CD8-positive, alpha-beta memory T cell (primary cell): ENCODE measurements around the gene CD82. TPM values are rescaled to one million over a fixed set of nuclear protein-coding genes. Genes with fewer than 3 reads are reported as not detected.

Experiments used
- CTCF ChIA-PET: fragments of 350-600 bp; sonication (Branson Sonifier 250); formaldehyde crosslinking; loops from one replicate; lab custom pipeline; 2021; ENCODE audit warnings: antibody characterized with exemption; lab: Charles Lee
- POLR2A ChIA-PET: fragments of 350-600 bp; sonication (Branson Sonifier 250); formaldehyde crosslinking; loops from one replicate; lab custom pipeline; 2021; ENCODE audit warnings: antibody characterized with exemption; lab: Charles Lee
- DNase-seq, 5 donors: peaks; one replicate each; pipeline versions ENCODE4 v3.0.0 to v3.0.0-alpha.2; 2020 to 2022; ENCODE audit warnings: mixed read lengths in 1 of 5
- H3K27ac ChIP-seq: one replicate; pipeline ENCODE4 v1.7.0; 2013; ENCODE audit warnings: low read depth, mild to moderate bottlenecking, low read length, moderate library complexity
- H3K27me3 ChIP-seq: 2 replicates; pipeline ENCODE4 v1.7.0; 2013; ENCODE audit warnings: low read length, mild to moderate bottlenecking; ENCODE audit not compliant: insufficient read depth, poor library complexity, severe bottlenecking
- H3K36me3 ChIP-seq: 2 replicates; pipeline ENCODE4 v1.7.0; 2013; ENCODE audit warnings: mild to moderate bottlenecking, low read length, moderate library complexity; ENCODE audit not compliant: insufficient read depth
- H3K4me1 ChIP-seq: 2 replicates; pipeline ENCODE4 v1.7.0; 2013; ENCODE audit warnings: mild to moderate bottlenecking, low read length, moderate library complexity; ENCODE audit not compliant: insufficient read depth
- H3K4me3 ChIP-seq: 2 replicates; pipeline ENCODE4 v1.7.0; 2013; ENCODE audit warnings: mild to moderate bottlenecking, low read length
- H3K9me3 ChIP-seq: 2 replicates; pipeline ENCODE4 v1.7.0; 2013; ENCODE audit warnings: mild to moderate bottlenecking, low read length
- H3K27ac Mint-ChIP-seq, 8 donors: one replicate each; pipeline ENCODE4 v1.8.0; 2020 to 2021; ENCODE audit warnings: mixed read lengths in 8 of 8, mild to moderate bottlenecking in 6 of 8, inconsistent platforms in 3 of 8, moderate library complexity in 3 of 8
- H3K27me3 Mint-ChIP-seq, 2 donors: one replicate each; pipeline ENCODE4 v1.8.0; 2020 to 2021; ENCODE audit warnings: mixed read lengths in 2 of 2, mild to moderate bottlenecking in 1 of 2, moderate library complexity in 1 of 2
- H3K36me3 Mint-ChIP-seq, 3 donors: one replicate each; pipeline ENCODE4 v1.8.0; 2020 to 2021; ENCODE audit warnings: mixed read lengths in 3 of 3, inconsistent platforms in 1 of 3, mild to moderate bottlenecking in 1 of 3
- H3K4me1 Mint-ChIP-seq, 3 donors: one replicate each; pipeline ENCODE4 v1.8.0; 2020 to 2021; ENCODE audit warnings: mixed read lengths in 3 of 3, inconsistent platforms in 1 of 3, mild to moderate bottlenecking in 1 of 3
- H3K4me3 Mint-ChIP-seq, 7 donors: one replicate each; pipeline ENCODE4 v1.8.0; 2020 to 2021; ENCODE audit warnings: mixed read lengths in 7 of 7, mild to moderate bottlenecking in 6 of 7, moderate library complexity in 4 of 7, inconsistent platforms in 2 of 7
- H3K9me3 Mint-ChIP-seq, 5 donors: one replicate each; pipeline ENCODE4 v1.8.0; 2020 to 2022; ENCODE audit warnings: mixed read lengths in 5 of 5, mild to moderate bottlenecking in 3 of 5, moderate library complexity in 2 of 5, inconsistent platforms in 1 of 5
- polyA plus RNA-seq: library from polyadenylated mRNA; unstranded; fragments of 300-500 nt; fragmentation: Illumina TruSeq; gene quantifications from one replicate; pipeline ENCODE4 v1.2.3, GENCODE V29; 2021
- total RNA-seq, 2 experiments: library from RNA; stranded (reverse); gene quantifications; one replicate each; pipeline ENCODE4 v1.2.3, GENCODE V29; 2021

The CD82 gene
- total and polyA plus RNA-seq, 3 experiments from 2014 or later, result 131 to 388 (median 356) TPM

DNA sequence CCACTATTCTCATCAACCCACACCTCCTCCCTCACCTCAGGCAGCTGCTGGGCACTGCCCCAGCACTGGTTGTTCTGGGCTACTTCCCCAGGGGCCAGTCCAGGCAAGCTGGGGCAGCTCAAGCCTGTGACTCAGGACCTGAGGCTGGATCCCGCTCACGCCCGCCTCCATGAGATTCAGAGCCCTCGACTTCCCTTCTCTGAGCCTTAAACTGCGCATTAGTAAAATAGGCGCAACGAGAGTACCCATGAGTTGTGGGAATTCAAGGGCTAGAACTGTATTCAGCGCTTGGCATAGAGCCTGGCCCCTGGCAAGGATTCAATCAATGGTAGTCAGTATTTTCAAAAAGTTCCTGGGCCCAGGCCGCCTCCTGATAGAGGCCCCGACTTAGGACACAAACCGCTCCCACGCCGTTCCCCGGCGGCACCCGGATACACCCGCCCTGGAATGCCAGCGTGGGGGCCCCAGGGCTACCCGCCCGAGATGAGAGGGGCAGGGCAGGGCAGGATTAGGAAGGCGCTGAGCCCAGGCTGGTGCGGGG, 723 bp upstream of the CD82 start:
- H3K36me3 Mint-ChIP-seq, result peaks cover 0 to 2% (median 0%) of the 10 kb centered on the region in 3 donors
- ChIA-PET CTCF (interaction anchor here (0.8 to 23.5 kb wide), 8 partner anchors 8 to 775 kb away, joined by 3 to 532 read pairs (median 4); no protein-coding TSS in a partner anchor), POLR2A (interaction anchor here (0.6 to 1.5 kb wide), 2 partner anchors 47 to 114 kb away, joined by 5 to 13 read pairs; no protein-coding TSS in a partner anchor)
- H3K4me1 Mint-ChIP-seq, result peaks cover 44 to 58% (median 51%) of the 10 kb centered on the region in 3 donors
- no peaks in the 10 kb centered on the region for H3K9me3 ChIP-seq
- no peaks in the 10 kb centered on the region for H3K36me3 ChIP-seq
- H3K9me3 Mint-ChIP-seq, result no peaks in the 10 kb centered on the region
- H3K27ac Mint-ChIP-seq, result peak overlapping the region; percentile 73 to 96 (median 89)
- H3K4me3 ChIP-seq, result peak overlapping the region; percentile 98
- peak overlapping the region; percentile 86 to 94 (median 90) for H3K4me3 Mint-ChIP-seq
- no peaks in the 10 kb centered on the region for H3K27me3 Mint-ChIP-seq
- H3K27me3 ChIP-seq, result no peaks in the 10 kb centered on the region
- peaks cover 50% of the 10 kb centered on the region for H3K4me1 ChIP-seq
- DNase-seq, result peak in 1 of 5 donors; percentile 54
- H3K27ac ChIP-seq, result peak overlapping the region; percentile 48

DNA sequence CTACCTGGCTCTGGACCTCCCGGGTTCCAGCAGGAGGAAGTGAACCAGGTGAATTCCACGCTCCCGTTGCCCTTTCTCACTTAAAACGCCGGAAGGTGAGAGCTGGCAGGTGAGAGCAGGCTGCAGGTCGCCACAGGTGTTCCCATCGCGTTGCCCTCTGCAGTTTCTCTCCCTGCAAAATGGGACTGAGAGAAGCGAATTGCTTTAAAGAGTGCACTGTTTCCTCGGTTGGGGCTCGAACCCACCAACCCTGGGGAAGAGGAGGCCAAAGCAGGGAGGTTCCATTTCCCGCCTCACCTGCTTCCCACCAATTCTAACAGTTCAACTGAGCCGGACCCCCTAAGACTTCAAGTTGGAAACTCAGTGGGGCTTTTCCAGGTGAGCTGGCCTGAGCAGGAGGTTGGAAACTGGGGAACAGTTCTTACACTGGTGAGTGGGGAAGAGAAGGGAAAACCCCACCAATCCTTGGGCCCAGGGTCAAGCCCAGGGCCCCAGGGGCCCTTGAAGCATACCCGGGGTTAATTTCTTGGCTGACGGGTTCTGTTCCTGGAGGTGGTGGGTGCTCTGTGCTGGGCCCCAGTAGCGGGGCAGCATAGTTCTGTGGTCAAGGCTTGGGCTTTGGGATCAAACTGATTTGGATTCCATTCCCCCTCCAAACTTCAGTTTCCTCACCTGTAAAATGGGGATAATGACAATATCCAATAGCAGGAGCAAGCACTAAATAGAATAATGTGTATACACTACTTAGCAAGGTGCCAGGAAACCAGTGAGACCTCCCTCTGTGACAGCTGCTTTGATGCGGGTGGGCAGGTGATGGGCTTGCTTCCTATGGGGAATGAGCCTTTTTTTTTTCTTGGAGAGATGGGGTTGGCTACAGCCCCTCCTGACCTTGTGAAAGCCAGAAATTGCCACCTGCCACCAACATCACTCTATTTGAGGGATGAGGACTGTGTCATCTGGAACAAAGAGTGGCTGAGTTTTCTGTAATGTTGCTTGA, 788 bp downstream of the CD82 start:
- peak overlapping the region; percentile 54 for H3K27ac ChIP-seq
- H3K4me1 ChIP-seq, result peaks cover 61% of the 10 kb centered on the region
- Mint-ChIP-seq H3K4me3 (peak overlapping the region; percentile 86 to 94 (median 90)), H3K4me1 (peaks cover 54 to 71% (median 57%) of the 10 kb centered on the region in 3 donors), H3K36me3 (peaks cover 0 to 4% (median 0%) of the 10 kb centered on the region in 3 donors), H3K9me3 (no peaks in the 10 kb centered on the region), H3K27me3 (no peaks in the 10 kb centered on the region), H3K27ac (peak overlapping the region; percentile 76 to 96 (median 90))
- no peaks in the 10 kb centered on the region for H3K27me3 ChIP-seq
- DNase-seq, result peak in 1 of 5 donors; percentile 12
- peak overlapping the region; percentile 98 for H3K4me3 ChIP-seq
- ChIA-PET POLR2A (interaction anchor here (1.5 kb wide), 1 partner anchor 46 kb away, joined by 13 read pairs; no protein-coding TSS in a partner anchor), CTCF (interaction anchor here (0.7 to 23.5 kb wide), 8 partner anchors 8 to 778 kb away, joined by 3 to 532 read pairs (median 4); no protein-coding TSS in a partner anchor)
- H3K36me3 ChIP-seq, result no peaks in the 10 kb centered on the region
- no peaks in the 10 kb centered on the region for H3K9me3 ChIP-seq

DNA sequence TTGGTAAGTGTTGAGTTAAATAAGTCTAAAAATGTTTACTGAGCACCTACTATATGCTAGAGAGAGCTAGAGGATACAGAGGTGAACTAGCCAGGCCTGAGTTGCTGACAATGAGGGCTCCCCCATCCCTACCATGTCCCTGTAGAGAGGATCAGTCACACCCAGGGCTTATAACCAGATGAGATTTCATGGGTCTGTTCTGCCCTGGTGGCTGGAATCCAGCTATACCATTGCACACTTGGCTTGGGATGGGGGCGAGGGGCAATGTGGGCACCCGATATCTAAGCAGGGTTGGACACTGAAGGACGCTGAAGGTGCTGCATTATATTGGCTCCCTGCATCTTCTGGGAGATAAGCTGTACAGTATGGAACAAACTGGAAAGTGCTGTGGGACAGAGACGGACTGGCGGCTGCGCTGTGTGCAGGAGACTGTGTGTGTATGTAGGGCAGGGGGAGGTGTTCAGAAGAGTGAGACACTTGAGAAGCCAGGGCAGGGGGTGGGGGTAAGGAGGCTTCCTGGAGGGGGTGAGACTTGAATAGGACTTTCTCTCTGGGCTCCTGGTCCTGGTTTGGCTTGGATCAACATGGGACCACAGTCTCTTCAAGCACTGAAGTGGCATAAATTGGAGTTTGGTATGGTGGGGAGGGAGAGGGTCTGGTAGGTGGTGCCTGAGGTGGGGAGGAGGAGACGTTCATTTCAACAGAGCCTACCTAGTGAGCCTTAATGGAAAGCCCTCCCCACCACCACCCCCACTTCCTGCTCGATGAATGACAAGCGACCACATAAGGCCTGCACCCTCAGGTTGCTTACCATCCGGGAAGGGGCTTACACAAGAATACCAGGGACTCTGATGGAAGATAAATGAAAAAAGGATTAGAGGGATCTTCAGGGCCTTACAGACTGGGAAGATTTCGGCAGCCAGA, 1.8 kb downstream of the CD82 start:
- H3K27ac ChIP-seq, result no peak overlapping the region
- H3K36me3 ChIP-seq, result no peaks in the 10 kb centered on the region
- no peaks in the 10 kb centered on the region for H3K9me3 ChIP-seq
- H3K4me1 Mint-ChIP-seq, result peaks cover 64 to 79% (median 64%) of the 10 kb centered on the region in 3 donors
- peak overlapping the region; percentile 86 to 94 (median 90) for H3K4me3 Mint-ChIP-seq
- peaks cover 0 to 6% (median 4%) of the 10 kb centered on the region in 3 donors for H3K36me3 Mint-ChIP-seq
- peak in 1 of 5 donors; percentile 20 for DNase-seq
- peak overlapping the region; percentile 77 to 96 (median 90) for H3K27ac Mint-ChIP-seq
- no peaks in the 10 kb centered on the region for H3K9me3 Mint-ChIP-seq
- CTCF ChIA-PET, result interaction anchor here (23.5 kb wide), 1 partner anchor 50 kb away, joined by 532 read pairs; no protein-coding TSS in a partner anchor
- no peaks in the 10 kb centered on the region for H3K27me3 Mint-ChIP-seq
- peak overlapping the region; percentile 98 for H3K4me3 ChIP-seq
- H3K4me1 ChIP-seq, result peaks cover 68% of the 10 kb centered on the region
- POLR2A ChIA-PET, result no interaction called here
- no peaks in the 10 kb centered on the region for H3K27me3 ChIP-seq

GRCh38 chr11:44567876-44568256, 2.4 kb downstream of the CD82 start:
- Mint-ChIP-seq H3K9me3 (no peaks in the 10 kb centered on the region), H3K27ac (peak overlapping the region; percentile 77 to 96 (median 90)), H3K4me3 (peak overlapping the region; percentile 86 to 94 (median 90)), H3K4me1 (peaks cover 70 to 85% (median 70%) of the 10 kb centered on the region in 3 donors), H3K36me3 (peaks cover 0 to 11% (median 4%) of the 10 kb centered on the region in 3 donors), H3K27me3 (no peaks in the 10 kb centered on the region)
- CTCF ChIA-PET, result interaction anchor here (23.5 kb wide), 1 partner anchor 49 kb away, joined by 532 read pairs; no protein-coding TSS in a partner anchor
- Histone ChIP-seq H3K36me3 (no peaks in the 10 kb centered on the region), H3K27ac (no peak overlapping the region), H3K4me3 (peak overlapping the region; percentile 3), H3K4me1 (peaks cover 74% of the 10 kb centered on the region), H3K9me3 (no peaks in the 10 kb centered on the region), H3K27me3 (no peaks in the 10 kb centered on the region)
- no peak for DNase-seq
- POLR2A ChIA-PET, result no interaction called here

GRCh38 chr11:44568331-44568657, 2.8 kb downstream of the CD82 start:
- Mint-ChIP-seq H3K27ac (peak overlapping the region; percentile 77 to 96 (median 92)), H3K4me1 (peaks cover 75 to 89% (median 75%) of the 10 kb centered on the region in 3 donors), H3K36me3 (peaks cover 0 to 11% (median 4%) of the 10 kb centered on the region in 3 donors), H3K9me3 (no peaks in the 10 kb centered on the region), H3K4me3 (peak overlapping the region; percentile 86 to 94 (median 90)), H3K27me3 (no peaks in the 10 kb centered on the region)
- H3K27me3 ChIP-seq, result no peaks in the 10 kb centered on the region
- no peak for DNase-seq
- no peaks in the 10 kb centered on the region for H3K9me3 ChIP-seq
- ChIA-PET CTCF (interaction anchor here (1.3 to 23.5 kb wide), 4 partner anchors 9 to 49 kb away, joined by 3 to 532 read pairs (median 11); no protein-coding TSS in a partner anchor), POLR2A (interaction anchor here (0.6 to 1.8 kb wide), 3 partner anchors 15 to 43 kb away, joined by 3 to 8 read pairs (median 7); no protein-coding TSS in a partner anchor)
- H3K36me3 ChIP-seq, result no peaks in the 10 kb centered on the region
- H3K4me1 ChIP-seq, result peaks cover 79% of the 10 kb centered on the region
- peak overlapping the region; percentile 17 for H3K27ac ChIP-seq
- H3K4me3 ChIP-seq, result peak overlapping the region; percentile 34

GRCh38 chr11:44568658-44569473, 3.4 kb downstream of the CD82 start:
- POLR2A ChIA-PET, result interaction anchor here (0.6 to 1.8 kb wide), 3 partner anchors 14 to 43 kb away, joined by 3 to 8 read pairs (median 7); no protein-coding TSS in a partner anchor
- H3K4me3 Mint-ChIP-seq, result peak overlapping the region; percentile 65 to 93 (median 86)
- peaks cover 0 to 11% (median 4%) of the 10 kb centered on the region in 3 donors for H3K36me3 Mint-ChIP-seq

More at GRCh38 chr11:44568658-44569473, 3.4 kb downstream of the CD82 start:
- H3K27me3 ChIP-seq, result no peaks in the 10 kb centered on the region
- H3K27me3 Mint-ChIP-seq, result no peaks in the 10 kb centered on the region
- H3K9me3 Mint-ChIP-seq, result no peaks in the 10 kb centered on the region
- peak overlapping the region; percentile 77 to 96 (median 92) for H3K27ac Mint-ChIP-seq
- H3K36me3 ChIP-seq, result no peaks in the 10 kb centered on the region
- no peaks in the 10 kb centered on the region for H3K9me3 ChIP-seq
- H3K4me3 ChIP-seq, result peak overlapping the region; percentile 34
- CTCF ChIA-PET, result interaction anchor here (0.7 to 23.5 kb wide), 5 partner anchors 9 to 48 kb away, joined by 3 to 532 read pairs (median 7); no protein-coding TSS in a partner anchor
- H3K4me1 ChIP-seq, result peaks cover 84% of the 10 kb centered on the region
- peaks cover 78 to 90% (median 80%) of the 10 kb centered on the region in 3 donors for H3K4me1 Mint-ChIP-seq
- peak; percentile 60 to 93 (median 80) for DNase-seq
- peak overlapping the region; percentile 17 for H3K27ac ChIP-seq
